ENCODE results near the gene ALDH3B1.

ALDH3B1 gene

GRCh38 chr11:68051191-68052136, 41.3 kb downstream of the ALDH3B1 start:
- no peak overlapping the region for H3K27ac ChIP-seq
- TF ChIP-seq CTCF (IDR thresholded peaks at IDR 0.05) (no peak), ZFX (IDR thresholded peaks at IDR 0.05; ENCODE audit: borderline replicate concordance) (no peak)

GRCh38 chr11:68052137-68052873, 42.2 kb downstream of the ALDH3B1 start:
- TF ChIP-seq ZFX (IDR thresholded peaks at IDR 0.05; ENCODE audit: borderline replicate concordance) (no peak), CTCF (IDR thresholded peaks at IDR 0.05) (no peak)
- H3K27ac ChIP-seq = no peak overlapping the region

GRCh38 chr11:68053117-68053516, 43.0 kb downstream of the ALDH3B1 start:
- H3K27ac ChIP-seq = no peak overlapping the region
- no peak for TF ChIP-seq ZFX (IDR thresholded peaks at IDR 0.05; ENCODE audit: borderline replicate concordance)
- no peak for TF ChIP-seq CTCF (IDR thresholded peaks at IDR 0.05)

GRCh38 chr11:68053981-68054812, 44.1 kb downstream of the ALDH3B1 start:
- no peak for TF ChIP-seq CTCF (IDR thresholded peaks at IDR 0.05)
- TF ChIP-seq ZFX (IDR thresholded peaks at IDR 0.05; ENCODE audit: borderline replicate concordance) = no peak
- no peak overlapping the region for H3K27ac ChIP-seq

GRCh38 chr11:68056317-68057285, 46.5 kb downstream of the ALDH3B1 start:
- TF ChIP-seq ZFX (IDR thresholded peaks at IDR 0.05; ENCODE audit: borderline replicate concordance) = no peak
- no peak for TF ChIP-seq CTCF (IDR thresholded peaks at IDR 0.05)
- no peak overlapping the region for H3K27ac ChIP-seq

- H3K27ac ChIP-seq = no peak overlapping the region
- TF ChIP-seq CTCF (IDR thresholded peaks at IDR 0.05) = no peak
- TF ChIP-seq ZFX (IDR thresholded peaks at IDR 0.05; ENCODE audit: borderline replicate concordance) = no peak
These were observed 47.7 kb downstream of the ALDH3B1 start for GRCh38 chr11:68057807-68058206.
